Measurements from ENCODE around the gene TBXAS1. TPM values are rescaled to one million over a fixed set of nuclear protein-coding genes. Genes with fewer than 3 reads are reported as not detected.

TBXAS1 gene
- total RNA-seq, 1 donor, result not detected

DNA sequence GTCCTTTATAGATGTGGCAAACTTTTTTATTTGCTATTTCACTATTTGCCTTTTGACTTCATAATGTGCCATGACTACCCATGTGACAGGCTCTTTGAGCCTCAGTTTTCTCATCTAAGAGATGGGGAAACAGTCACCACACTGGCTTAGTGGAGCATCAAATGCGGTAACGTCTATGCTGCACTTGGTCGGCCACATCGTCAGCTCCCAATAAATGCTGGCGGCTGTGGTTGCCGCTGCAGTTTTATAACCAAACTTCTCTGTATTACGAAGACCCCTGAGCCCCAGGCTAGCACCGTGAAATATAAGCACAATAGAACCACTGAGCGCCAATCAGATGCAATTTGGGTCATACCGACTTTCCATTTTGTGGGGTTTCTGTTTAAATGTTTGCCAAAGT is 177.5 kb downstream of the TBXAS1 start:
- TF ChIP-seq, protein P1, sequence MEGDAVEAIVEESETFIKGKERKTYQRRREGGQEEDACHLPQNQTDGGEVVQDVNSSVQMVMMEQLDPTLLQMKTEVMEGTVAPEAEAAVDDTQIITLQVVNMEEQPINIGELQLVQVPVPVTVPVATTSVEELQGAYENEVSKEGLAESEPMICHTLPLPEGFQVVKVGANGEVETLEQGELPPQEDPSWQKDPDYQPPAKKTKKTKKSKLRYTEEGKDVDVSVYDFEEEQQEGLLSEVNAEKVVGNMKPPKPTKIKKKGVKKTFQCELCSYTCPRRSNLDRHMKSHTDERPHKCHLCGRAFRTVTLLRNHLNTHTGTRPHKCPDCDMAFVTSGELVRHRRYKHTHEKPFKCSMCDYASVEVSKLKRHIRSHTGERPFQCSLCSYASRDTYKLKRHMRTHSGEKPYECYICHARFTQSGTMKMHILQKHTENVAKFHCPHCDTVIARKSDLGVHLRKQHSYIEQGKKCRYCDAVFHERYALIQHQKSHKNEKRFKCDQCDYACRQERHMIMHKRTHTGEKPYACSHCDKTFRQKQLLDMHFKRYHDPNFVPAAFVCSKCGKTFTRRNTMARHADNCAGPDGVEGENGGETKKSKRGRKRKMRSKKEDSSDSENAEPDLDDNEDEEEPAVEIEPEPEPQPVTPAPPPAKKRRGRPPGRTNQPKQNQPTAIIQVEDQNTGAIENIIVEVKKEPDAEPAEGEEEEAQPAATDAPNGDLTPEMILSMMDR (IDR thresholded peaks at IDR 0.05; ENCODE audit: insufficient read depth, low read depth, low read length), result no peak
- H3K4me3 ChIP-seq (ENCODE audit: low read depth, low read length), result no peak overlapping the region
- DNase-seq (ENCODE audit: low read depth), result no peak

DNA sequence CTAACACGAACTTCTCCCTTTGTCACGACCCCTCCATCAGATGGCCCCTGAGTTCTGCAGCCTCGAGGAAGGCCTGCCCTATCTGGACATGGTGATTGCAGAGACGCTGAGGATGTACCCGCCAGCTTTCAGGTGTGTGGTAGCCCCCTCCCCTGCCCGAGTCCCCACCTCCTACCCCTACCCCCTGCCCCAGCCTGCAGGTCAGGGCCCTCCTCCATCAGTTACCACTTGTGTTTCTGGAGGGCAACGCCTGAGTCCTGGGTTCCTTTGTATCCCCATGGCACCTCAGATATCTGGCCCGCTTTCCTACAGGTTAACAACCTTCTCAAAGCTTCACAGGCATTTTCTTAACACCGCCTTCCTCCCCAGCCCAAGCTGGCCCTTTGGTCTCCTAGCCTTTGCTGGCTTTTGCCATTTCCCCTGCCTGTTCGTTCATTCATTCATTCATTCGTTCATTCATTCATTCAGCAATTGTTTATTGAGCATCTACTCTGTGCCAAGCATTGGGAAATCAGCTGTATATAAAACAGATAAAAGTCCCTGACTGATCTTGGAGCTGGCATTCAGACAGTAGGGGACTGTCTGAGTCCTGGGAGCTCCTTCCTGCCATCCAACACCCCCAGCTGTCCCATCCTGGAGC is 178.1 kb downstream of the TBXAS1 start:
- TF ChIP-seq, protein P1 (IDR thresholded peaks at IDR 0.05; ENCODE audit: insufficient read depth, low read depth, low read length), result no peak
- H3K4me3 ChIP-seq (ENCODE audit: low read depth, low read length), result no peak overlapping the region
- DNase-seq (ENCODE audit: low read depth), result no peak

DNA sequence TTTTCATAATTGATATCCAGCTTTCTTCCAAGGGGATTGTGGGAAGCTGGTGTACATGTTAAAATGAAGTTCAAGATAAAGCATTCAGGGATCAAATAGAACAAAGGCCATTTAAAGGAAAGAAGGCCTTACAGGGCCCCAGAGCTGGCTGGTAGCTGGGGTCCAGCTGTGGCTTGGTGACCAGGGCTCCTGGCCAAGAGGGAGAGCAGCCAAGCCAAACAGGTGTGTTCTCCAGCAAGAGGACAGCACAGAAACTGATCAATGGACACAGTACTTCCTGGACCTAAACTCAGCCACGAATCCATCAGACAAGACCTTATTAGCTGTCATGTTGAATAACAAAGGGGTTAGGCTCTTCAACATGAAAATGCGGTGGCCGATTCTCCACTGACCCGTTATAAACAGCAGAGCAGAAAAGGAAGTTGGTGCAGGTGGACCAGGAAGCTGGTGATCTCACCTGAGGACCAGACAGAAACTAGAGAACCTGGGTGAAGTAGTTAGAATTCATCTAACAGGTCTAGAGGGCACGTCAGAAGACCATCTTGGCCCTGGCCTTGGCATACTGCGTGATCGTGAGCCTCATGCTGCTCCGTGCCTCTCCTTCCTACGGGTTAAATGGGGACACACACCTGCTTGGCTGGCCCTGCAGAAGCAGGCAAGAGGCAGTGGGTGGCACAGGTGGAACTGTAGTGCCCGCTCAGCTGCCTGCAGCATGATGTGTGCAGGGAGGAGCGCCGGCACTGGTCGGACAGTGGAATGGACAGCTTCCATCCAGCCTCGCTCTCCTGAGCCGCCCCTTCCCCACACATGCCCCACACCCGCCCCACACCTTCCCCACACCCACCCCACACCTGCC is 179.9 kb downstream of the TBXAS1 start:
- TF ChIP-seq, protein P1 (IDR thresholded peaks at IDR 0.05; ENCODE audit: insufficient read depth, low read depth, low read length), result no peak
- no peak for DNase-seq (ENCODE audit: low read depth)

DNA sequence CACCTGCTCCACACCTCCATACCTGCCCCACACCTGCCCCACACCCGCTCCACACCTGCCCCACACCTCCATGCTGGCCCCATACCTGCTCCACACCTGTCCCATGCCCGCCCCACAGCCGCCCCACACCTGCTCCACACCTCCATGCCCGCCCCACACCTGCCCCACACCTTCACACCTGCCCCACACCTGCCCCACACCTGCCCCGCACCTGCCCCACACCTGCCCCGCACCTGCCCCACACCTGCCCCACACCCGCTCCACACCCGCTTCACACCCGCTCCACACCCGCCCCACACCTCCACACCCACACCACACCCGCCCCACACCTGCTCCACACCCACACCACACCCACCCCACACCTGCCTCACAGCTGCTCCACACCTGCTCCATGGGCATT is 180.7 kb downstream of the TBXAS1 start:
- TF ChIP-seq, protein P1 (IDR thresholded peaks at IDR 0.05; ENCODE audit: insufficient read depth, low read depth, low read length), result no peak

More for the DNA sequence above, 179.9 kb downstream of the TBXAS1 start:
- H3K4me3 ChIP-seq (ENCODE audit: low read depth, low read length), result no peak overlapping the region

DNA sequence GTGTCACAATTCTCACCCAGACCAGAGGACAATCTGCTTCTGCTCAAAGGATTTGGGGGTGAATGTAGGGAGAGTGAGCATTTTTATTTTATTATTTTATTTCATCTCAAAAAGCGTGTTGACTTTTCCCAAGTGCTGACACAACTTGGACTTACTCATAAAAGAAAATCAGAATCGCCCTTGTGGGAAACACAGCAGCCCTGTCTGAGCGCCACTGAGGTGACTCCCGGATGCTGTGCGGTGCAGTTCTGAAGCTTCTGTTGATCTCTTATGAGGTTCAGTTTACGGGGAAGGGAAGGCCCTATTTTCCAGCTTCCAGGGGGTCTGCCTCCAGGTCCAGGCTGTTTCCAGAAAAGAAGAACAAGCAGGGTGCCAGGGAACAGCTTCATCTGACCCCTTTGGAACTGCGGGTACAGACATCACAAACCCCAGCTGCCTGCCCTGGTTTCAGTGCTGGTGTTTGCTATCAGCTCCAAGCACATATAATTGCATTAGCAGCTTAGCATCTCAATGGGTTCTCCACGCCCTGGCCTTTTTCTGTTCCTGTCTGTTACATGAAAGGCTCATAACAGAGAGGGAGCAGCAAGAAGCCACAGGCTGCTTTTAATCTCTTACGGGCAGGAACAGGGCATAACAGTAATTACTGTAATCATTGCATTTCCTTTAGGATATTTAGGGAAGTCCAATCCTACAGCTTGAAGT is 181.3 kb downstream of the TBXAS1 start:
- no peak overlapping the region for H3K4me3 ChIP-seq (ENCODE audit: low read depth, low read length)
- DNase-seq (ENCODE audit: low read depth), result no peak
- TF ChIP-seq, protein P1 (IDR thresholded peaks at IDR 0.05; ENCODE audit: insufficient read depth, low read depth, low read length), result no peak

More for the DNA sequence above, 180.7 kb downstream of the TBXAS1 start:
- no peak overlapping the region for H3K4me3 ChIP-seq (ENCODE audit: low read depth, low read length)
- no peak for DNase-seq (ENCODE audit: low read depth)

- TF ChIP-seq, protein P1 (IDR thresholded peaks at IDR 0.05; ENCODE audit: insufficient read depth, low read depth, low read length), result no peak
- DNase-seq (ENCODE audit: low read depth), result no peak
- H3K4me3 ChIP-seq (ENCODE audit: low read depth, low read length), result no peak overlapping the region
These were observed 184.6 kb downstream of the TBXAS1 start for GRCh38 chr7:140013676-140014075.

Data from fibroblast of villous mesenchyme (primary cell).